LoVo (cell line): ENCODE data around the gene GALNTL6.
"Not testable (repeated sequence)": the region's sequence is repeated elsewhere in the genome, so short reads cannot be mapped to it uniquely, and the experiment has no call there.

Experiments
- DNase-seq: peaks from one replicate; pipeline ENCODE4 v3.0.0-alpha.2; 2016; ENCODE audit warnings: low spot score

Gene GALNTL6

GRCh38 chr4:172868271-172868670 lies 1055.1 kb downstream of the GALNTL6 start:
- no peak for DNase-seq

GRCh38 chr4:172869621-172870268 lies 1056.5 kb downstream of the GALNTL6 start:
- no peak for DNase-seq

- no peak for DNase-seq
These were observed 1058.2 kb downstream of the GALNTL6 start for GRCh38 chr4:172871381-172871780.

- no peak for DNase-seq
These were observed 1061.7 kb downstream of the GALNTL6 start for GRCh38 chr4:172874944-172875343.

GRCh38 chr4:172876394-172876793 lies 1063.2 kb downstream of the GALNTL6 start:
- no peak for DNase-seq

GRCh38 chr4:172881645-172882044 lies 1068.4 kb downstream of the GALNTL6 start:
- DNase-seq: no peak

- DNase-seq: not testable (repeated sequence)
These were observed 1074.2 kb downstream of the GALNTL6 start for GRCh38 chr4:172887358-172887757.

GRCh38 chr4:172887959-172888358 lies 1074.8 kb downstream of the GALNTL6 start:
- DNase-seq: no peak

- DNase-seq: peak; percentile 18
These were observed 1079.1 kb downstream of the GALNTL6 start for GRCh38 chr4:172892300-172892699.

- DNase-seq: no peak
These were observed 1082.5 kb downstream of the GALNTL6 start for GRCh38 chr4:172895699-172896098.

- no peak for DNase-seq
These were observed 1083.8 kb downstream of the GALNTL6 start for GRCh38 chr4:172897046-172897445.

- DNase-seq: no peak
These were observed 1085.5 kb downstream of the GALNTL6 start for GRCh38 chr4:172898715-172899114.

- DNase-seq: no peak
These were observed 1086.7 kb downstream of the GALNTL6 start for GRCh38 chr4:172899861-172900260.

- DNase-seq: no peak
These were observed 1087.7 kb downstream of the GALNTL6 start for GRCh38 chr4:172900900-172901299.

- not testable (repeated sequence) for DNase-seq
These were observed 1099.3 kb downstream of the GALNTL6 start for GRCh38 chr4:172912468-172912867.

GRCh38 chr4:172917403-172917802 lies 1104.2 kb downstream of the GALNTL6 start:
- DNase-seq: not testable (repeated sequence)

GRCh38 chr4:172919269-172919668 lies 1106.1 kb downstream of the GALNTL6 start:
- DNase-seq: no peak

- no peak for DNase-seq
These were observed 1114.1 kb downstream of the GALNTL6 start for GRCh38 chr4:172927096-172927814.

- DNase-seq: no peak
These were observed 1115.1 kb downstream of the GALNTL6 start for GRCh38 chr4:172928347-172928746.

GRCh38 chr4:172938072-172938829 lies 1125.0 kb downstream of the GALNTL6 start:
- no peak for DNase-seq

GRCh38 chr4:172938870-172939269 lies 1125.7 kb downstream of the GALNTL6 start:
- no peak for DNase-seq

GRCh38 chr4:172942840-172943239 lies 1129.6 kb downstream of the GALNTL6 start:
- no peak for DNase-seq

GRCh38 chr4:172945611-172946010 lies 1132.4 kb downstream of the GALNTL6 start:
- DNase-seq: no peak
